H1 (cell line): Measurements from ENCODE around the gene PSMB9. TPM values are rescaled to one million over a fixed set of nuclear protein-coding genes. Genes with fewer than 3 reads are reported as not detected.

Experiments used
- GABPA ChIP-seq: IDR thresholded peaks from 2 replicates; pipeline ENCODE4 v1.6.1; 2011; ENCODE audit warnings: mild to moderate bottlenecking, low read length, moderate library complexity, borderline replicate concordance; ENCODE audit not compliant: insufficient read depth
- JUND ChIP-seq: IDR thresholded peaks from 2 replicates; pipeline ENCODE4 v1.6.1; 2011; ENCODE audit warnings: mild to moderate bottlenecking, improper control_type of control experiment, low read length
- RAD21 ChIP-seq, 2 experiments: IDR thresholded peaks in 1 of 2; conservative IDR thresholded peaks in 1 of 2; 2 replicates each; pipeline ENCODE4 v1.6.1; 2011; ENCODE audit warnings: low read depth in 2 of 2, low read length in 2 of 2, improper control_type of control experiment in 1 of 2, inconsistent platforms in 1 of 2, mild to moderate bottlenecking in 1 of 2, moderate library complexity in 1 of 2
- RBBP5 ChIP-seq: IDR thresholded peaks from 2 replicates; pipeline ENCODE4 v1.7.1; 2012; ENCODE audit warnings: low read depth, mild to moderate bottlenecking, inconsistent platforms, low read length, moderate library complexity, borderline replicate concordance
- RFX5 ChIP-seq: IDR thresholded peaks from 2 replicates; pipeline ENCODE4 v1.6.1; 2011; ENCODE audit warnings: low read depth, low read length, improper control_type of control experiment, borderline replicate concordance
- SIN3A ChIP-seq, 2 experiments: IDR thresholded peaks in 1 of 2; conservative IDR thresholded peaks in 1 of 2; 2 replicates each; pipeline ENCODE4 v1.6.1; 2011 to 2012; ENCODE audit warnings: low read length in 2 of 2, improper control_type of control experiment in 1 of 2, low read depth in 1 of 2, mild to moderate bottlenecking in 1 of 2
- polyA plus RNA-seq, 7 experiments: library from polyadenylated mRNA; depleted of rRNA in 3 of 7; stranded (reverse) in 5 of 7; unstranded in 2 of 7; fragments of >200 nt in 5 of 7; fragments of 200-250 nt in 2 of 7; gene quantifications; 1 replicate in 5 of 7; 2 replicates in 1 of 7; 4 replicates in 1 of 7; pipeline versions ENCODE4 v1.2.1 to v1.2.3, GENCODE V29; 2011 to 2013; ENCODE audit warnings: missing spikeins in 2 of 7, mixed read lengths in 2 of 7
- total RNA-seq: library from RNA; stranded (reverse); fragmentation: NEBNext Ultra II Directional; extraction: Animal tissue kit (Norgen Biotek cat#: 25700); gene quantifications from 2 replicates; pipeline ENCODE4 v1.2.1, GENCODE V29; 2021

PSMB9 gene
- total and polyA plus RNA-seq, 2 of the 8 experiments (the other 6 are each of a cell fraction or from before 2014, with no cell fraction given) = 4.5 to 22.8 TPM

DNA sequence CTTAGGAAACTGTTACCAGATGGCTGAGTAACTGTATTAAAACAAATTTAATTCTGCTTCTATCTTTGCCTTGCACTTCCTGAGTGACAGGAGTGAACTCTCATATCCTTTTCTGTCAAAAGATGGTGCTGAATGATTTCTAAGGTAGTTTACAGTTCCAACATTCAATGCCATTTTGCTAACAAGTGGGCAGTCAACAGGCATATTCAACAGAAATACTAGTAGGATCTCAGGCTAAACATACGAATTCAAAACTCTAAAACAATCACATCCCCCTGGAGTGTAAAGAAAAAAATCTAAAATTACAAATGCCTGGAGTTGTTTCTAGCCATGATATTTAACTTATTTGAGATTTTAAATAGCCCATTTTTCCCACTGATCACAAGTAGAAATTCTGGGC, 6.7 kb downstream of the PSMB9 start (continued):
- TF ChIP-seq SIN3A (conservative IDR thresholded peaks at IDR 0.05 in 1 of 2, IDR thresholded peaks at IDR 0.05 in 1 of 2; ENCODE audit: low read depth in 1 of 2, low read length in 2 of 2) (no peak), RBBP5 (no peak), JUND (no peak), RFX5 (no peak), RAD21 (IDR thresholded peaks at IDR 0.05 in 1 of 2, conservative IDR thresholded peaks at IDR 0.05 in 1 of 2; ENCODE audit: low read depth in 2 of 2, low read length in 2 of 2) (no peak), GABPA (no peak)
